Spleen (tissue), 7 donors: ENCODE measurements around the gene DOCK4.

ENCODE experiments used
- CTCF ChIP-seq, 11 experiments: fragments of 200-600 bp in 7 of 11; fragments of 450-650 bp in 4 of 11; sonication (generic) in 4 of 11; IDR thresholded peaks in 8 of 11; conservative IDR thresholded peaks in 3 of 11; 1 replicate in 7 of 11; 2 replicates in 4 of 11; pipeline versions ENCODE4 v1.4.0 to v1.8.0; 2016 to 2021; ENCODE audit warnings: antibody characterized with exemption in 11 of 11, inconsistent platforms in 4 of 11, mild to moderate bottlenecking in 1 of 11
- POLR2A ChIP-seq, 3 donors: fragments of 450-650 bp; IDR thresholded peaks; one replicate each; pipeline ENCODE4 v1.5.1; 2017; ENCODE audit warnings: antibody characterized with exemption in 3 of 3, mild to moderate bottlenecking in 1 of 3
- POLR2AphosphoS5 ChIP-seq, 3 donors: sonication (generic); formaldehyde crosslinking; IDR thresholded peaks; one replicate each; pipeline ENCODE4 v1.5.1; 2017; ENCODE audit warnings: antibody characterized with exemption in 3 of 3
- donor health status: DM: no; HTN: no; CAD: no; lungs with moderate emphysema.
- donor health status: DM: no; HTN: no; CAD: no.
- donor health status: DM: no; HTN: no; CAD: no.

- TF ChIP-seq CTCF (IDR thresholded peaks at IDR 0.05 in 8 of 11, conservative IDR thresholded peaks at IDR 0.05 in 3 of 11) (no peak), POLR2AphosphoS5 (IDR thresholded peaks at IDR 0.05) (no peak), POLR2A (IDR thresholded peaks at IDR 0.05) (no peak)
These were observed 65.6 kb downstream of the DOCK4 start for GRCh38 chr7:112140600-112140999.
